H9 (cell line): ENCODE results near the gene GALNT2. TPM values are rescaled to one million over a fixed set of nuclear protein-coding genes. Genes with fewer than 3 reads are reported as not detected.

Experiments used
- DNase-seq: peaks from one replicate; pipeline ENCODE4 v3.0.0-alpha.2; 2017
- H2AFZ ChIP-seq: one replicate; pipeline ENCODE4 v1.6.1; 2013; ENCODE audit warnings: mild to moderate bottlenecking, low read length, control low read depth, moderate library complexity
- H2AK5ac ChIP-seq: 2 replicates; pipeline ENCODE4 v1.6.1; 2013; ENCODE audit warnings: low read length, control low read depth, mixed read lengths; ENCODE audit not compliant: insufficient read length
- H2BK120ac ChIP-seq: one replicate; pipeline ENCODE4 v1.6.1; 2013; ENCODE audit warnings: low read depth, mild to moderate bottlenecking, low read length, control low read depth, inconsistent platforms; ENCODE audit not compliant: poor library complexity, severe bottlenecking
- H2BK12ac ChIP-seq: 2 replicates; pipeline ENCODE4 v1.6.1; 2013; ENCODE audit warnings: low read length, control low read depth, mixed read lengths, low read depth; ENCODE audit not compliant: insufficient read length
- H2BK15ac ChIP-seq: 2 replicates; pipeline ENCODE4 v1.6.1; 2013; ENCODE audit warnings: low read depth, low read length, control low read depth
- H2BK20ac ChIP-seq: one replicate; pipeline ENCODE4 v1.6.1; 2013; ENCODE audit warnings: low read depth, mild to moderate bottlenecking, low read length, control low read depth, inconsistent platforms; ENCODE audit not compliant: poor library complexity, severe bottlenecking
- H2BK5ac ChIP-seq: 2 replicates; pipeline ENCODE4 v1.6.1; 2013; ENCODE audit warnings: low read length, control low read depth, mixed read lengths; ENCODE audit not compliant: insufficient read length
- H3K14ac ChIP-seq: 2 replicates; pipeline ENCODE4 v1.6.1; 2013; ENCODE audit warnings: low read length, control low read depth; ENCODE audit not compliant: insufficient read depth
- H3K18ac ChIP-seq: 2 replicates; pipeline ENCODE4 v1.6.1; 2013; ENCODE audit warnings: low read depth, mild to moderate bottlenecking, mixed read lengths, low read length, control low read depth; ENCODE audit not compliant: insufficient read length
- H3K23ac ChIP-seq: 2 replicates; pipeline ENCODE4 v1.6.1; 2013; ENCODE audit warnings: low read length, control low read depth, mixed read lengths, low read depth; ENCODE audit not compliant: insufficient read length
- H3K23me2 ChIP-seq: 2 replicates; pipeline ENCODE4 v1.6.1; 2013; ENCODE audit warnings: low read depth, mild to moderate bottlenecking, mixed read lengths, low read length, control low read depth; ENCODE audit not compliant: insufficient read length, poor library complexity, severe bottlenecking
- H3K27ac ChIP-seq: 2 replicates; pipeline ENCODE4 v1.5.1; 2013; ENCODE audit warnings: low read length, control low read depth, mixed read lengths, low read depth; ENCODE audit not compliant: insufficient read length
- H3K27me3 ChIP-seq: 2 replicates; pipeline ENCODE4 v1.6.1; 2013; ENCODE audit warnings: low read length, control low read depth, inconsistent platforms; ENCODE audit not compliant: insufficient read depth
- H3K4ac ChIP-seq: 2 replicates; pipeline ENCODE4 v1.6.1; 2013; ENCODE audit warnings: low read depth, mild to moderate bottlenecking, control low read depth, inconsistent platforms, low read length, moderate library complexity
- H3K4me1 ChIP-seq: 2 replicates; pipeline ENCODE4 v1.6.1; 2013; ENCODE audit warnings: low read length, control low read depth, inconsistent platforms; ENCODE audit not compliant: insufficient read depth
- H3K4me2 ChIP-seq: 2 replicates; pipeline ENCODE4 v1.6.1; 2013; ENCODE audit warnings: low read length, control low read depth, mixed read lengths; ENCODE audit not compliant: insufficient read length, insufficient read depth
- H3K56ac ChIP-seq: 2 replicates; pipeline ENCODE4 v1.6.1; 2013; ENCODE audit warnings: low read depth, mild to moderate bottlenecking, mixed read lengths, low read length, control low read depth; ENCODE audit not compliant: insufficient read length
- H3K79me1 ChIP-seq: 2 replicates; pipeline ENCODE4 v1.6.1; 2013; ENCODE audit warnings: low read depth, mild to moderate bottlenecking, moderate library complexity, low read length, control low read depth, inconsistent platforms; ENCODE audit not compliant: insufficient read depth, poor library complexity, severe bottlenecking
- H3K79me2 ChIP-seq: 2 replicates; pipeline ENCODE4 v1.6.1; 2013; ENCODE audit warnings: low read length, control low read depth, inconsistent platforms; ENCODE audit not compliant: insufficient read depth
- H3K9ac ChIP-seq: 2 replicates; pipeline ENCODE4 v1.6.1; 2013; ENCODE audit warnings: low read length, control low read depth, mixed read lengths; ENCODE audit not compliant: insufficient read length; ENCODE audit errors: extremely low read depth
- H3K9me3 ChIP-seq: one replicate; pipeline ENCODE4 v1.6.1; 2013; ENCODE audit warnings: low read depth, low read length, inconsistent platforms; ENCODE audit not compliant: control insufficient read depth
- H3T11ph ChIP-seq: one replicate; pipeline ENCODE4 v1.6.1; 2013; ENCODE audit warnings: mild to moderate bottlenecking, low read length, control low read depth, inconsistent platforms
- H4K20me1 ChIP-seq: one replicate; pipeline ENCODE4 v1.6.1; 2013; ENCODE audit not compliant: control insufficient read depth, insufficient read length, insufficient read depth
- H4K5ac ChIP-seq: 2 replicates; pipeline ENCODE4 v1.6.1; 2013; ENCODE audit warnings: low read depth, mild to moderate bottlenecking, mixed read lengths, low read length, control low read depth; ENCODE audit not compliant: insufficient read length
- H4K8ac ChIP-seq: replicated peaks from 2 replicates; pipeline ENCODE4 v1.6.1; 2013; ENCODE audit warnings: low read length, control low read depth, mixed read lengths, low read depth; ENCODE audit not compliant: insufficient read length
- H4K91ac ChIP-seq: 2 replicates; pipeline ENCODE4 v1.6.1; 2013; ENCODE audit warnings: low read depth, mild to moderate bottlenecking, moderate library complexity, mixed read lengths, low read length, control low read depth; ENCODE audit not compliant: insufficient read length
- H3K27ac Mint-ChIP-seq, 3 experiments: 2 replicates in 2 of 3; 3 replicates in 1 of 3; pipeline ENCODE4 v1.8.0; 2020 to 2021; ENCODE audit warnings: mixed read lengths in 3 of 3, mild to moderate bottlenecking in 1 of 3, moderate library complexity in 1 of 3
- H3K27me3 Mint-ChIP-seq: 2 replicates; pipeline ENCODE4 v1.8.0; 2021; ENCODE audit warnings: low read depth, mild to moderate bottlenecking, moderate library complexity, mixed read lengths
- H3K36me3 Mint-ChIP-seq, 3 experiments: 2 replicates in 2 of 3; 3 replicates in 1 of 3; pipeline ENCODE4 v1.8.0; 2020 to 2021; ENCODE audit warnings: low read depth in 3 of 3, mixed read lengths in 3 of 3; ENCODE audit not compliant: insufficient read depth in 1 of 3
- H3K4me1 Mint-ChIP-seq, 2 experiments: 2 replicates each; pipeline ENCODE4 v1.8.0; 2020; ENCODE audit warnings: mixed read lengths in 2 of 2
- H3K4me3 Mint-ChIP-seq, 2 experiments: 2 replicates in 1 of 2; 3 replicates in 1 of 2; pipeline ENCODE4 v1.8.0; 2020 to 2021; ENCODE audit warnings: mild to moderate bottlenecking in 2 of 2, mixed read lengths in 2 of 2, moderate library complexity in 1 of 2
- H3K9me3 Mint-ChIP-seq, 2 experiments: 2 replicates in 1 of 2; 3 replicates in 1 of 2; pipeline ENCODE4 v1.8.0; 2020; ENCODE audit warnings: mild to moderate bottlenecking in 2 of 2, mixed read lengths in 2 of 2, moderate library complexity in 1 of 2
- CTCF ChIP-seq: fragments of 200-600 bp; sonication (generic); conservative IDR thresholded peaks from 3 replicates; pipeline ENCODE4 v1.8.0; 2021; ENCODE audit warnings: antibody characterized with exemption, mild to moderate bottlenecking
- WGBS: extraction: QIAGEN DNeasy Blood & Tissue Kit; methylation state at CpG from one replicate; pipeline ENCODE4 v1.1.7; 2013; ENCODE audit warnings: missing lambda C conversion rate, low lambda C conversion rate, mixed read lengths; ENCODE audit not compliant: insufficient read length; ENCODE audit errors: extremely low coverage; 5-methylcytosine and 5-hydroxymethylcytosine counted together
- total RNA-seq: library from RNA; stranded (reverse); gene quantifications from 2 replicates; pipeline ENCODE4 v1.2.1, GENCODE V29; 2021

Gene GALNT2
- total RNA-seq, 1 experiment from 2014 or later: 57.6 TPM

GRCh38 chr1:230219174-230220067 is 152.4 kb downstream of the GALNT2 start:
- TF ChIP-seq CTCF: no peak
- no peak overlapping the region for H4K91ac ChIP-seq
- H3K27me3 Mint-ChIP-seq: no peaks in the 10 kb centered on the region
- no peaks in the 10 kb centered on the region for H3K27me3 ChIP-seq
- H4K5ac ChIP-seq: no peak overlapping the region
- H3K27ac ChIP-seq: no peak overlapping the region
- peaks cover 35% of the 10 kb centered on the region in 2 experiments for H3K4me1 Mint-ChIP-seq
- no peak overlapping the region for H3K23ac ChIP-seq
- H2AK5ac ChIP-seq: no peak overlapping the region
- no peaks in the 10 kb centered on the region for H4K20me1 ChIP-seq
- no peak overlapping the region for H3K4ac ChIP-seq
- H3K9me3 Mint-ChIP-seq: no peaks in the 10 kb centered on the region
- no peaks in the 10 kb centered on the region for H3K9me3 ChIP-seq
- H2BK15ac ChIP-seq: no peak overlapping the region
- H3K27ac Mint-ChIP-seq: no peak overlapping the region
- H3K4me3 Mint-ChIP-seq: no peak overlapping the region
- no peak overlapping the region for H3K9ac ChIP-seq
- H3K23me2 ChIP-seq: no peaks in the 10 kb centered on the region
- DNase-seq: no peak
- H3K79me2 ChIP-seq: no peaks in the 10 kb centered on the region
- H3K36me3 Mint-ChIP-seq: peaks cover 0 to 2% (median 0%) of the 10 kb centered on the region in 3 experiments; a peak in 1 of 7 replicates
- no peak overlapping the region for H4K8ac ChIP-seq
- no peak overlapping the region for H3T11ph ChIP-seq
- no peak overlapping the region for H2BK120ac ChIP-seq
- H3K14ac ChIP-seq: no peak overlapping the region
- no peaks in the 10 kb centered on the region for H3K4me1 ChIP-seq
- H2AFZ ChIP-seq: no peak overlapping the region
- no peaks in the 10 kb centered on the region for H3K79me1 ChIP-seq
- H3K4me2 ChIP-seq: no peak overlapping the region
- H2BK20ac ChIP-seq: no peak overlapping the region
- H2BK5ac ChIP-seq: no peak overlapping the region
- no peak overlapping the region for H3K56ac ChIP-seq
- no peak overlapping the region for H2BK12ac ChIP-seq
- no peak overlapping the region for H3K18ac ChIP-seq
- WGBS: no CpG with 5 or more reads among the region's 8 CpGs
